Ishikawa (cell line): ENCODE results near the gene BTG2.

Experiments
- CEBPB ChIP-seq: IDR thresholded peaks from 2 replicates; pipeline ENCODE4 v1.6.1; 2012
- CREB1 ChIP-seq: IDR thresholded peaks from 2 replicates; pipeline ENCODE4 v1.6.1; 2012; ENCODE audit warnings: low read depth
- EP300 ChIP-seq: IDR thresholded peaks from 2 replicates; pipeline ENCODE4 v1.6.1; 2012; ENCODE audit warnings: borderline replicate concordance
- NFIC ChIP-seq: IDR thresholded peaks from 2 replicates; pipeline ENCODE4 v1.6.1; 2012
- RAD21 ChIP-seq: IDR thresholded peaks from 2 replicates; pipeline ENCODE4 v1.6.1; 2012; ENCODE audit warnings: low read depth
- TAF1 ChIP-seq: IDR thresholded peaks from 2 replicates; pipeline ENCODE4 v1.6.1; 2012; ENCODE audit warnings: low read depth, mild to moderate bottlenecking
- TCF12 ChIP-seq: IDR thresholded peaks from 2 replicates; pipeline ENCODE4 v1.6.1; 2012; ENCODE audit warnings: low read depth
- TEAD4 ChIP-seq: IDR thresholded peaks from 2 replicates; pipeline ENCODE4 v1.6.1; 2012
- YY1 ChIP-seq: IDR thresholded peaks from 2 replicates; pipeline ENCODE4 v1.6.1; 2012; ENCODE audit warnings: low read depth
- TF ChIP-seq, protein P1 (sequence below): IDR thresholded peaks from 2 replicates; pipeline ENCODE4 v1.6.1; 2012
- TF ChIP-seq, protein P2 (sequence below): IDR thresholded peaks from 2 replicates; pipeline ENCODE4 v1.6.1; 2012
- TF ChIP-seq, protein P3 (sequence below): IDR thresholded peaks from 2 replicates; pipeline ENCODE4 v1.6.1; 2012; ENCODE audit warnings: low read depth, mild to moderate bottlenecking

DNA sequence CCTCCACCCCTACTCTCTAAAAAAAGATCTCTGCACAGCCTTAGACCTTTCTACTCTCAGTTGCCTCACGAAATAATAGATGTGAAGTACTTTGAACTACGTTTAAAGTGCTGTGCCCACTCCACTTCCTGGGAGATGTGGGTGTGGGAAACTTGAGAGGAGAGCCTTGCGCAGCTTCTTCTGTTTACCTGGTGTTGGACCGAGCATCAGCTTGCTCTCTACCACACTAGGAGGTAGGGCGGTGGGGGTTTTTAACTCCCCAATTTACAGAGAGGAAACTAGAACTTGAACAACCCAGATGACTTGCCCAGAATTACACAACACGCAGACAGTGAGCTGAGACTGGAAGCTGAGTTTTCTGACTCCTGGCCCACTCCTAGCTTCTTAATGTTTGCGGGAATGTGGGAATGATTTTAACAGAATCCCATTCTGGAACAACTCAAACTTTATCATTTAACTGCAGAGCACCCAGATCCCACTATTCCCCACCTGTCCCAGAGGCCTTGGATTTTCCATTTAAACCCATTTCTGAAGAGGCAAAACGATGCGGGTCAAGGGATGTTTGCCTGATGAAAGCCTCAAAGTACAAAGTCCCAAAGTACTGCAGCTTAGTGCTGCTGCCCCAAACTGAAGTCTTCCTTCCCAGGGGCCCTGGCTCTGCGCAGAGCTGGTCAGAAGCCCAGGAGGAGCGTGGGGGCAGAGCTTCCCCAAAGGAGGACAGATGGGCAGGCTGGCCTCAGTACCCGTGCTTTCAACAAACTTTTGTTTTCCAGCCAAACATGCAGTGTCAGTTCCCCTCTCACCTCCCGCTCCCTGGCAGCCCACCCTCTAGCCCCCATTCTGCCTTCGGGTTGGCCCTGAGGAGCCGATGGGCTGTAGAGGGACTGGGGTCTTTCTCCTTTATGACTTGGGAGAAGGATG is 19.0 kb downstream of the BTG2 start:
- TF ChIP-seq EP300: no peak
- no peak for TF ChIP-seq YY1
- no peak for TF ChIP-seq TCF12
- TF ChIP-seq CEBPB: no peak
- no peak for TF ChIP-seq RAD21
- TF ChIP-seq TEAD4: no peak
- TF ChIP-seq, protein P1, sequence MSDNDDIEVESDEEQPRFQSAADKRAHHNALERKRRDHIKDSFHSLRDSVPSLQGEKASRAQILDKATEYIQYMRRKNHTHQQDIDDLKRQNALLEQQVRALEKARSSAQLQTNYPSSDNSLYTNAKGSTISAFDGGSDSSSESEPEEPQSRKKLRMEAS: no peak
- TF ChIP-seq, protein P2, sequence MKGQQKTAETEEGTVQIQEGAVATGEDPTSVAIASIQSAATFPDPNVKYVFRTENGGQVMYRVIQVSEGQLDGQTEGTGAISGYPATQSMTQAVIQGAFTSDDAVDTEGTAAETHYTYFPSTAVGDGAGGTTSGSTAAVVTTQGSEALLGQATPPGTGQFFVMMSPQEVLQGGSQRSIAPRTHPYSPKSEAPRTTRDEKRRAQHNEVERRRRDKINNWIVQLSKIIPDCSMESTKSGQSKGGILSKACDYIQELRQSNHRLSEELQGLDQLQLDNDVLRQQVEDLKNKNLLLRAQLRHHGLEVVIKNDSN: no peak
- no peak for TF ChIP-seq NFIC
- TF ChIP-seq, protein P3, sequence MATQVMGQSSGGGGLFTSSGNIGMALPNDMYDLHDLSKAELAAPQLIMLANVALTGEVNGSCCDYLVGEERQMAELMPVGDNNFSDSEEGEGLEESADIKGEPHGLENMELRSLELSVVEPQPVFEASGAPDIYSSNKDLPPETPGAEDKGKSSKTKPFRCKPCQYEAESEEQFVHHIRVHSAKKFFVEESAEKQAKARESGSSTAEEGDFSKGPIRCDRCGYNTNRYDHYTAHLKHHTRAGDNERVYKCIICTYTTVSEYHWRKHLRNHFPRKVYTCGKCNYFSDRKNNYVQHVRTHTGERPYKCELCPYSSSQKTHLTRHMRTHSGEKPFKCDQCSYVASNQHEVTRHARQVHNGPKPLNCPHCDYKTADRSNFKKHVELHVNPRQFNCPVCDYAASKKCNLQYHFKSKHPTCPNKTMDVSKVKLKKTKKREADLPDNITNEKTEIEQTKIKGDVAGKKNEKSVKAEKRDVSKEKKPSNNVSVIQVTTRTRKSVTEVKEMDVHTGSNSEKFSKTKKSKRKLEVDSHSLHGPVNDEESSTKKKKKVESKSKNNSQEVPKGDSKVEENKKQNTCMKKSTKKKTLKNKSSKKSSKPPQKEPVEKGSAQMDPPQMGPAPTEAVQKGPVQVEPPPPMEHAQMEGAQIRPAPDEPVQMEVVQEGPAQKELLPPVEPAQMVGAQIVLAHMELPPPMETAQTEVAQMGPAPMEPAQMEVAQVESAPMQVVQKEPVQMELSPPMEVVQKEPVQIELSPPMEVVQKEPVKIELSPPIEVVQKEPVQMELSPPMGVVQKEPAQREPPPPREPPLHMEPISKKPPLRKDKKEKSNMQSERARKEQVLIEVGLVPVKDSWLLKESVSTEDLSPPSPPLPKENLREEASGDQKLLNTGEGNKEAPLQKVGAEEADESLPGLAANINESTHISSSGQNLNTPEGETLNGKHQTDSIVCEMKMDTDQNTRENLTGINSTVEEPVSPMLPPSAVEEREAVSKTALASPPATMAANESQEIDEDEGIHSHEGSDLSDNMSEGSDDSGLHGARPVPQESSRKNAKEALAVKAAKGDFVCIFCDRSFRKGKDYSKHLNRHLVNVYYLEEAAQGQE: no peak
- no peak for TF ChIP-seq CREB1
- TF ChIP-seq TAF1: no peak
